ENCODE results near the gene NRTN.
"Not testable (repeated sequence)": the region's sequence is repeated elsewhere in the genome, so short reads cannot be mapped to it uniquely, and the experiment has no call there.

- not testable (repeated sequence) for TF ChIP-seq POLR2A (IDR thresholded peaks at IDR 0.05)
- TF ChIP-seq, protein P1, sequence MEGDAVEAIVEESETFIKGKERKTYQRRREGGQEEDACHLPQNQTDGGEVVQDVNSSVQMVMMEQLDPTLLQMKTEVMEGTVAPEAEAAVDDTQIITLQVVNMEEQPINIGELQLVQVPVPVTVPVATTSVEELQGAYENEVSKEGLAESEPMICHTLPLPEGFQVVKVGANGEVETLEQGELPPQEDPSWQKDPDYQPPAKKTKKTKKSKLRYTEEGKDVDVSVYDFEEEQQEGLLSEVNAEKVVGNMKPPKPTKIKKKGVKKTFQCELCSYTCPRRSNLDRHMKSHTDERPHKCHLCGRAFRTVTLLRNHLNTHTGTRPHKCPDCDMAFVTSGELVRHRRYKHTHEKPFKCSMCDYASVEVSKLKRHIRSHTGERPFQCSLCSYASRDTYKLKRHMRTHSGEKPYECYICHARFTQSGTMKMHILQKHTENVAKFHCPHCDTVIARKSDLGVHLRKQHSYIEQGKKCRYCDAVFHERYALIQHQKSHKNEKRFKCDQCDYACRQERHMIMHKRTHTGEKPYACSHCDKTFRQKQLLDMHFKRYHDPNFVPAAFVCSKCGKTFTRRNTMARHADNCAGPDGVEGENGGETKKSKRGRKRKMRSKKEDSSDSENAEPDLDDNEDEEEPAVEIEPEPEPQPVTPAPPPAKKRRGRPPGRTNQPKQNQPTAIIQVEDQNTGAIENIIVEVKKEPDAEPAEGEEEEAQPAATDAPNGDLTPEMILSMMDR (IDR thresholded peaks at IDR 0.05): not testable (repeated sequence)
Observed at GRCh38 chr19:5841735-5842111, 36.9 kb downstream of the NRTN start.

All from adrenal gland (tissue), 5 donors.